ENCODE results near the gene ANTXRL.
"Not testable (repeated sequence)": the region's sequence is repeated elsewhere in the genome, so short reads cannot be mapped to it uniquely, and the experiment has no call there.

The ANTXRL gene

GRCh38 chr10:46368956-46369355 is 82.2 kb downstream of the ANTXRL start:
- FAIRE-seq = not testable (repeated sequence)

GRCh38 chr10:46374410-46374809 is 87.6 kb downstream of the ANTXRL start:
- not testable (repeated sequence) for FAIRE-seq

- not testable (repeated sequence) for FAIRE-seq
Measured at GRCh38 chr10:46375406-46375805, 88.6 kb downstream of the ANTXRL start, which contains the start of gene ANXA8L1. Gene ANXA8L1, plus strand, starts transcription at chr10:46375776. Its CDS starts 76 bp downstream, at chr10:46375852.

- not testable (repeated sequence) for FAIRE-seq
Measured at GRCh38 chr10:46377022-46377421, 90.2 kb downstream of the ANTXRL start.

- FAIRE-seq = not testable (repeated sequence)
Measured at GRCh38 chr10:46377651-46378050, 90.9 kb downstream of the ANTXRL start.

GRCh38 chr10:46378108-46378507 is 91.3 kb downstream of the ANTXRL start:
- not testable (repeated sequence) for FAIRE-seq

- FAIRE-seq = not testable (repeated sequence)
Measured at GRCh38 chr10:46379233-46379848, 92.5 kb downstream of the ANTXRL start.

Data from colon (tissue), 2 donors.